ENCODE data around the gene FAM43B.
A peak's percentile ranks its signal among the peaks of the same experiment; 100 is the strongest.

Gene FAM43B

GRCh38 chr1:20565234-20565633, 12.9 kb downstream of the FAM43B start:
- Histone ChIP-seq H2BK120ac (ENCODE audit: insufficient read depth, low read length, poor library complexity) (no peak overlapping the region), H3K4ac (ENCODE audit: low read depth, low read length) (no peak overlapping the region), H3K18ac (ENCODE audit: low read length) (no peak overlapping the region), H3K4me1 (ENCODE audit: control insufficient read depth in 1 of 2, insufficient read depth in 2 of 2, low read length in 2 of 2) (no peaks in the 10 kb centered on the region), H3K14ac (ENCODE audit: low read length) (no peak overlapping the region), H2BK5ac (ENCODE audit: low read depth, low read length, poor library complexity) (no peak overlapping the region), H3K4me2 (ENCODE audit: low read length) (no peak overlapping the region), H4K91ac (ENCODE audit: low read depth, low read length) (no peak overlapping the region), H3K9ac (ENCODE audit: low read length) (no peak overlapping the region), H3K27me3 (ENCODE audit: insufficient read depth, low read length) (no peaks in the 10 kb centered on the region), H3K27ac (ENCODE audit: low read depth, low read length) (no peak overlapping the region), H2AK5ac (ENCODE audit: low read length) (no peak overlapping the region), H3K79me2 (ENCODE audit: control insufficient read depth, insufficient read depth, low read length, poor library complexity) (no peaks in the 10 kb centered on the region), H3K9me3 (ENCODE audit: insufficient read depth, low read depth, low read length) (no peaks in the 10 kb centered on the region), H3K79me1 (ENCODE audit: low read length) (no peaks in the 10 kb centered on the region), H3K4me3 (ENCODE audit: low read depth, low read length) (no peak overlapping the region), H3K36me3 (ENCODE audit: control insufficient read depth in 1 of 2, insufficient read depth in 2 of 2, low read length in 2 of 2) (no peaks in the 10 kb centered on the region), H4K12ac (ENCODE audit: low read depth, low read length) (no peak overlapping the region), H2BK12ac (ENCODE audit: low read length) (no peak overlapping the region), H2AFZ (ENCODE audit: insufficient read depth, low read length, poor library complexity) (no peak overlapping the region), H4K8ac (ENCODE audit: low read depth, low read length) (no peak overlapping the region), H3K23ac (ENCODE audit: low read length) (no peak overlapping the region)
- DNase-seq: peak; percentile 79 to 95
- no CpG with 5 or more reads among the region's 4 CpGs for WGBS (ENCODE audit: extremely low coverage, insufficient coverage, insufficient read length)

DNA sequence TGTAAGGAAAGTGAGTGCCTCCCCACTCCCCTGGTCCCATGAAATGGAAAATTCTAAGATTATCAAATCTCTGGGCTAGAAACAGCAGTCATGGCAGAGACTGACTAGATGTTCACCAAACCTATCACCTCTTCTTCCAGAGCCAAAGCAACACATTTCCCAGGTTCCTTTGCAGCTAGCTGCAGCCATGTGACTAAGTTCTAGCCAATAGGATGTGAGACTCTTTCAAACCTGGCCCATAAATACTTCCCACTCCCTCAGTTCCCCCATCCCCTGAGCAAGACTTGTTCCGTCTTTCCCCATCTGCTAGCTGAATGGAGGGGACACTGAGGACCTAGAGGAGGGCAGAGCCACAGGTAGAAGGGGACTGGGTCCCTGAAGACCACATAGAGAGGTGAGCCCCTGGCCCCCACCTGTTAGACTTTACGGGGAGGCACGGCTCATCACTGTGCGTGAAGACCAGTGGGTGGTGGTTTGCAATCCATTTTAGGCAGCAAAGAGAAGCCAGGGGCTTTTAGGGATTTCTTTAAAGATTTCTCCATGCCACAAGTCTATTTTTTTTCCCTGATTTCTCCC, 17.2 kb downstream of the FAM43B start:
- H2AFZ ChIP-seq (ENCODE audit: insufficient read depth, low read length, poor library complexity): no peak overlapping the region
- H3K36me3 ChIP-seq (ENCODE audit: control insufficient read depth in 1 of 2, insufficient read depth in 2 of 2, low read length in 2 of 2): no peaks in the 10 kb centered on the region
- no peak overlapping the region for H3K4me2 ChIP-seq (ENCODE audit: low read length)
- H3K23ac ChIP-seq (ENCODE audit: low read length): no peak overlapping the region
- H3K9me3 ChIP-seq (ENCODE audit: insufficient read depth, low read depth, low read length): peaks cover 2% of the 10 kb centered on the region
- no peaks in the 10 kb centered on the region for H3K27me3 ChIP-seq (ENCODE audit: insufficient read depth, low read length)
- no peaks in the 10 kb centered on the region for H3K79me1 ChIP-seq (ENCODE audit: low read length)
- H3K4me1 ChIP-seq (ENCODE audit: control insufficient read depth in 1 of 2, insufficient read depth in 2 of 2, low read length in 2 of 2): no peaks in the 10 kb centered on the region
- H4K8ac ChIP-seq (ENCODE audit: low read depth, low read length): no peak overlapping the region
- H2BK12ac ChIP-seq (ENCODE audit: low read length): no peak overlapping the region
- no peak overlapping the region for H3K4me3 ChIP-seq (ENCODE audit: low read depth, low read length)
- no peak overlapping the region for H2AK5ac ChIP-seq (ENCODE audit: low read length)
- no peak overlapping the region for H3K9ac ChIP-seq (ENCODE audit: low read length)
- WGBS (ENCODE audit: extremely low coverage, insufficient coverage, insufficient read length): no CpG with 5 or more reads among the region's 4 CpGs
- H3K79me2 ChIP-seq (ENCODE audit: control insufficient read depth, insufficient read depth, low read length, poor library complexity): no peaks in the 10 kb centered on the region
- H3K27ac ChIP-seq (ENCODE audit: low read depth, low read length): no peak overlapping the region
- no peak overlapping the region for H3K14ac ChIP-seq (ENCODE audit: low read length)
- H4K12ac ChIP-seq (ENCODE audit: low read depth, low read length): no peak overlapping the region
- no peak overlapping the region for H4K91ac ChIP-seq (ENCODE audit: low read depth, low read length)
- H3K4ac ChIP-seq (ENCODE audit: low read depth, low read length): no peak overlapping the region
- H2BK120ac ChIP-seq (ENCODE audit: insufficient read depth, low read length, poor library complexity): no peak overlapping the region
- no peak overlapping the region for H2BK5ac ChIP-seq (ENCODE audit: low read depth, low read length, poor library complexity)
- H3K18ac ChIP-seq (ENCODE audit: low read length): no peak overlapping the region
- no peak for DNase-seq

- Histone ChIP-seq H3K79me1 (ENCODE audit: low read length) (no peaks in the 10 kb centered on the region), H3K9ac (ENCODE audit: low read length) (no peak overlapping the region), H4K8ac (ENCODE audit: low read depth, low read length) (no peak overlapping the region), H3K27me3 (ENCODE audit: insufficient read depth, low read length) (no peaks in the 10 kb centered on the region), H3K4me1 (ENCODE audit: control insufficient read depth in 1 of 2, insufficient read depth in 2 of 2, low read length in 2 of 2) (no peaks in the 10 kb centered on the region), H3K27ac (ENCODE audit: low read depth, low read length) (no peak overlapping the region), H3K9me3 (ENCODE audit: insufficient read depth, low read depth, low read length) (peaks cover 2% of the 10 kb centered on the region), H3K14ac (ENCODE audit: low read length) (no peak overlapping the region), H3K23ac (ENCODE audit: low read length) (no peak overlapping the region), H3K18ac (ENCODE audit: low read length) (no peak overlapping the region), H3K4me2 (ENCODE audit: low read length) (no peak overlapping the region), H3K79me2 (ENCODE audit: control insufficient read depth, insufficient read depth, low read length, poor library complexity) (no peaks in the 10 kb centered on the region), H3K36me3 (ENCODE audit: control insufficient read depth in 1 of 2, insufficient read depth in 2 of 2, low read length in 2 of 2) (no peaks in the 10 kb centered on the region), H3K4me3 (ENCODE audit: low read depth, low read length) (no peak overlapping the region), H2AK5ac (ENCODE audit: low read length) (no peak overlapping the region), H3K4ac (ENCODE audit: low read depth, low read length) (no peak overlapping the region), H2BK12ac (ENCODE audit: low read length) (no peak overlapping the region), H2BK5ac (ENCODE audit: low read depth, low read length, poor library complexity) (no peak overlapping the region), H4K91ac (ENCODE audit: low read depth, low read length) (no peak overlapping the region), H4K12ac (ENCODE audit: low read depth, low read length) (no peak overlapping the region), H2AFZ (ENCODE audit: insufficient read depth, low read length, poor library complexity) (no peak overlapping the region), H2BK120ac (ENCODE audit: insufficient read depth, low read length, poor library complexity) (no peak overlapping the region)
- DNase-seq: no peak
- WGBS (ENCODE audit: extremely low coverage, insufficient coverage, insufficient read length): no CpG with 5 or more reads among the region's 5 CpGs
Measured at GRCh38 chr1:20571427-20571826, 19.1 kb downstream of the FAM43B start.

- Histone ChIP-seq H2BK5ac (ENCODE audit: low read depth, low read length, poor library complexity) (no peak overlapping the region), H4K91ac (ENCODE audit: low read depth, low read length) (no peak overlapping the region), H3K18ac (ENCODE audit: low read length) (no peak overlapping the region), H3K4me3 (ENCODE audit: low read depth, low read length) (no peak overlapping the region), H3K14ac (ENCODE audit: low read length) (no peak overlapping the region), H3K4ac (ENCODE audit: low read depth, low read length) (no peak overlapping the region), H3K36me3 (ENCODE audit: control insufficient read depth in 1 of 2, insufficient read depth in 2 of 2, low read length in 2 of 2) (no peaks in the 10 kb centered on the region), H4K8ac (ENCODE audit: low read depth, low read length) (no peak overlapping the region), H2AFZ (ENCODE audit: insufficient read depth, low read length, poor library complexity) (no peak overlapping the region), H3K4me1 (ENCODE audit: control insufficient read depth in 1 of 2, insufficient read depth in 2 of 2, low read length in 2 of 2) (no peaks in the 10 kb centered on the region), H3K9ac (ENCODE audit: low read length) (no peak overlapping the region), H3K9me3 (ENCODE audit: insufficient read depth, low read depth, low read length) (peaks cover 2% of the 10 kb centered on the region), H3K27me3 (ENCODE audit: insufficient read depth, low read length) (no peaks in the 10 kb centered on the region), H2AK5ac (ENCODE audit: low read length) (no peak overlapping the region), H2BK120ac (ENCODE audit: insufficient read depth, low read length, poor library complexity) (no peak overlapping the region), H3K4me2 (ENCODE audit: low read length) (no peak overlapping the region), H3K23ac (ENCODE audit: low read length) (no peak overlapping the region), H3K27ac (ENCODE audit: low read depth, low read length) (no peak overlapping the region), H2BK12ac (ENCODE audit: low read length) (no peak overlapping the region), H4K12ac (ENCODE audit: low read depth, low read length) (no peak overlapping the region), H3K79me2 (ENCODE audit: control insufficient read depth, insufficient read depth, low read length, poor library complexity) (no peaks in the 10 kb centered on the region), H3K79me1 (ENCODE audit: low read length) (no peaks in the 10 kb centered on the region)
- DNase-seq: no peak
- WGBS (ENCODE audit: extremely low coverage, insufficient coverage, insufficient read length): no CpG with 5 or more reads among the region's 1 CpG
Measured at GRCh38 chr1:20573987-20574386, 21.6 kb downstream of the FAM43B start.

Measured in trophoblast cell (in vitro differentiated cells and primary cell).